ENCODE data around the gene SFT2D2.

Gene SFT2D2

GRCh38 chr1:168252204-168252733 lies 26.5 kb downstream of the SFT2D2 start:
- Histone ChIP-seq H3K27ac (replicated peaks) (no peak overlapping the region), H3K27me3 (ENCODE audit: insufficient read depth, poor library complexity, severe bottlenecking) (no peaks in the 10 kb centered on the region), H3K4me3 (replicated peaks; ENCODE audit: insufficient read depth, low read length) (no peak overlapping the region)
- TF ChIP-seq SPI1 (IDR thresholded peaks at IDR 0.05; ENCODE audit: borderline replicate concordance, low read depth) = no peak
- no peak for TF ChIP-seq POLR2AphosphoS5 (IDR thresholded peaks at IDR 0.05; ENCODE audit: low read depth)
- no peak for TF ChIP-seq REST (IDR thresholded peaks at IDR 0.05; ENCODE audit: insufficient replicate concordance, low read depth)
- TF ChIP-seq GABPA (IDR thresholded peaks at IDR 0.05; ENCODE audit: low read depth) = no peak
- TF ChIP-seq, protein P1, sequence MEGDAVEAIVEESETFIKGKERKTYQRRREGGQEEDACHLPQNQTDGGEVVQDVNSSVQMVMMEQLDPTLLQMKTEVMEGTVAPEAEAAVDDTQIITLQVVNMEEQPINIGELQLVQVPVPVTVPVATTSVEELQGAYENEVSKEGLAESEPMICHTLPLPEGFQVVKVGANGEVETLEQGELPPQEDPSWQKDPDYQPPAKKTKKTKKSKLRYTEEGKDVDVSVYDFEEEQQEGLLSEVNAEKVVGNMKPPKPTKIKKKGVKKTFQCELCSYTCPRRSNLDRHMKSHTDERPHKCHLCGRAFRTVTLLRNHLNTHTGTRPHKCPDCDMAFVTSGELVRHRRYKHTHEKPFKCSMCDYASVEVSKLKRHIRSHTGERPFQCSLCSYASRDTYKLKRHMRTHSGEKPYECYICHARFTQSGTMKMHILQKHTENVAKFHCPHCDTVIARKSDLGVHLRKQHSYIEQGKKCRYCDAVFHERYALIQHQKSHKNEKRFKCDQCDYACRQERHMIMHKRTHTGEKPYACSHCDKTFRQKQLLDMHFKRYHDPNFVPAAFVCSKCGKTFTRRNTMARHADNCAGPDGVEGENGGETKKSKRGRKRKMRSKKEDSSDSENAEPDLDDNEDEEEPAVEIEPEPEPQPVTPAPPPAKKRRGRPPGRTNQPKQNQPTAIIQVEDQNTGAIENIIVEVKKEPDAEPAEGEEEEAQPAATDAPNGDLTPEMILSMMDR (IDR thresholded peaks at IDR 0.05; ENCODE audit: insufficient read depth, low read length) = no peak
- no peak for DNase-seq (ENCODE audit: low read depth in 1 of 2, low spot score in 1 of 2)

DNA sequence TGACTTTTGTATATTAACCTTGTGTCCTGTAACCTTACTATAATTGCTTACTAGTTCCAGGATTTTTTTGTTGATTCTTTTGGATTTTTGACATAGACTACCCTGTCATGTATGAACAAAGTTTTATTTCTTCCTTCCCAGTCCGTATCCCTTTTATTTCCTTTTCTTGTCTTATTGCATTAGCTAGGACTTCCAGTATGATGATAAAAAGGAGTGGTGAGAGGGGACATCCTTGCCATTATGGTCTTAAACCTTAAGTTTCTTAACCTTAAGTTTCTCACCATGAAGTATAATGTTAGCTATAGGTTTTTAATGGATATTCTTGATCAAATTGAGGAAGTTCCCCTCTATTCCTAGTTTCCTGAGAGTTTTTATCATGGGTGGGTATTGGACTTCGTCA lies 30.4 kb downstream of the SFT2D2 start:
- Histone ChIP-seq H3K4me3 (replicated peaks; ENCODE audit: insufficient read depth, low read length) (no peak overlapping the region), H3K27ac (replicated peaks) (no peak overlapping the region), H3K27me3 (ENCODE audit: insufficient read depth, poor library complexity, severe bottlenecking) (no peaks in the 10 kb centered on the region)
- TF ChIP-seq, protein P1 (IDR thresholded peaks at IDR 0.05; ENCODE audit: insufficient read depth, low read length) = no peak
- no peak for TF ChIP-seq REST (IDR thresholded peaks at IDR 0.05; ENCODE audit: insufficient replicate concordance, low read depth)
- no peak for TF ChIP-seq GABPA (IDR thresholded peaks at IDR 0.05; ENCODE audit: low read depth)
- TF ChIP-seq POLR2AphosphoS5 (IDR thresholded peaks at IDR 0.05; ENCODE audit: low read depth) = no peak
- TF ChIP-seq SPI1 (IDR thresholded peaks at IDR 0.05; ENCODE audit: borderline replicate concordance, low read depth) = no peak
- no peak for DNase-seq (ENCODE audit: low read depth in 1 of 2, low spot score in 1 of 2)

DNA sequence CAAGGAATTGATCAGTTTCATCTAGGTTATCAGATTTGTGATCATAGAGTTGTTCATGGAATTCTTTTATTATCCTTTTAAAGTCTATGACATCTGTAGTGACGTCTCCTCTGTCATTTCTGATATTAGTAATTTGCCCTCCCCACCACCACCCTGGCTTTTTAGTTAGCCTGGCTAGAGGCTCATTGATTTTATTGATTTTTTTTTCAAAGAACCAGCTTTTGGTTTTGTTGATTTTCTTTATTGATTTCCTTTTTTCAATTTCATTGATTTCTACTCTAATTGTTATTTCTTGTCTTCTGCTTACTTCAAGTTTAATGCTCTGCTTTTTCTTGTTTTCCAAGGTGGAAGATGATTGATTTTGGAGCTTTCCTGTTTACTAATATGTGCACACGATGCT lies 31.6 kb downstream of the SFT2D2 start:
- no peaks in the 10 kb centered on the region for H3K27me3 ChIP-seq (ENCODE audit: insufficient read depth, poor library complexity, severe bottlenecking)
- H3K27ac ChIP-seq (replicated peaks) = no peak overlapping the region
- no peak for TF ChIP-seq SPI1 (IDR thresholded peaks at IDR 0.05; ENCODE audit: borderline replicate concordance, low read depth)
- TF ChIP-seq POLR2AphosphoS5 (IDR thresholded peaks at IDR 0.05; ENCODE audit: low read depth) = no peak
- TF ChIP-seq REST (IDR thresholded peaks at IDR 0.05; ENCODE audit: insufficient replicate concordance, low read depth) = no peak
- no peak for TF ChIP-seq GABPA (IDR thresholded peaks at IDR 0.05; ENCODE audit: low read depth)
- TF ChIP-seq, protein P1 (IDR thresholded peaks at IDR 0.05; ENCODE audit: insufficient read depth, low read length) = no peak
- H3K4me3 ChIP-seq (replicated peaks; ENCODE audit: insufficient read depth, low read length) = no peak overlapping the region
- no peak for DNase-seq (ENCODE audit: low read depth in 1 of 2, low spot score in 1 of 2)
